Measurements from ENCODE around the gene STAT2.
"Not testable (repeated sequence)": the region's sequence is repeated elsewhere in the genome, so short reads cannot be mapped to it uniquely, and the experiment has no call there.

The STAT2 gene

GRCh38 chr12:56361487-56362129, 1.7 kb upstream of the STAT2 start:
- no peak for DNase-seq

- DNase-seq, result no peak
Measured at GRCh38 chr12:56358836-56359532, 923 bp downstream of the STAT2 start.

DNA sequence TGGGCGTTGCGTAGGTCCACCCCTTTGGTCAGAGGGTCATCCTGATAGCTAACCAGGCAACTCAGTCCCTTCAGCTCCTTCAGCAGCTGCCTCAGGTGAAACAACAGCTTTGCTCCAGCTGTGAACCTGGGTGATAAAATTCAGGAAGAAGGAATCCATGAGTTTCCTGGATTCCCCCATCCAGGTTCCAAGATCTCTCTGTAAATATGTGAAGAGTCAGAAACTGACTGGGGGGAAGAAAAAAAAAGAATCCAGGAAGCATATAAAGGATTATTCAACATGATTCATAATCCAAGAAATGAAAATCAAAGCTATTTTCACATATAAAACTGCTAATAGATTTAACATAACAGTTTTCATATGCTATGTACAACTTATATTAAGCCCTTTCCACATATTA, 8.6 kb downstream of the STAT2 start:
- DNase-seq, result no peak

DNA sequence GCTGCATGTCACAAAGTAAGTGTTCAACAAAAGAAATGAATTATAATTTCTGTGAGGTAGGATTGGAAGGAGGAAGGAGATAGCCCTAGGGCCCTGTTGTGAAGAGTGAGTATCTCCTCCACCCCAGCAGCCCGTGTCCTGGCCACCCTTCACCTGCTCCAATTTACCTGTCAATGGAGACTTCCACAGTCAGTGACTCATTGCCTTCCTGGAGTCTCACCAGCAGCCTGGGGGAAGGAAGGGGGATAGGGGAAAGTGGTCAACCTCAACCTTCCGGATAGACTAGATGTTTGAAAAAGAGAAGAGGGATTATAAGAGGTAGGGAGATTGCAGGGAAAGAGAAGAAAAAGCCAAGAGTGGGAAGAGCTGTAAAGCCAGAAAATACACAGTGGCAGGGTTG, 9.2 kb downstream of the STAT2 start:
- no peak for DNase-seq

DNA sequence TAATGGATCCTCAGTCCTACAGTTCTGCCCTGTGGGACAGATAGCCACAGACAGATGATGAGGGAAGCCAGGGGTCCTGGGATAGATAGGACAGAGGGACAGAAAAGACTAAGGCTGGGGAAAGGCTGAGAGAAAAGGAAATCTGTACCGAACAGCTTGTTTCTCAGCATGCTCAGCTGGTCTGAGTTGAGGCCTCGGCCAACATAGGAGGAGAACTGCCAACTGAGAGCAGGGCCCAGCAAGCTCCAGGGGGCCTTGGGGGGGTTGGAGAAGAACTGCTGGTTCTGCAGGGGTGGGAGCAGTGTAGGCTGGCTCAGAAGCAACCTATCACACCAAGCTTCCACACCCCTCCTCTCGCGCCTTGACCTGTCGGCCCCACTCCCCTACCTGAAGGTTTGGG, 11.1 kb downstream of the STAT2 start:
- DNase-seq, result no peak

DNA sequence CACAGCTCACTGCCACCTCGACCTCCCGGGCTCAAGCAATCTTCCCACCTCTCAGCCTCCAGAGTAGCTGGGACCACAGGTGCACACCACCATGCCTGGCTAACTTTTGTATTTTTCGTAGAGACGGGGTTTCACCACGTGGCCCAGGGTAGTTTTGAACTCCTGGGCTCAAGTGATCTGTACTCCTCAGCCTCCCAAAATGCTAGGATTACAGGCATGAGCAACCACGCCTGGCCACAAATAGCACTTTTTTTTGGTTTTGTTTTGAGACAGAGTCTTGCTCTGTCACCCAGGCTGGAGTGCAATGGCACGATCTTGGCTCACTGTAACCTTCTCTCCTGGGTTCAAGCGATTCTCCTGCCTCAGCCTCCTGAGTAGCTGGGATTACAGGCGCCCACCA, 12.7 kb downstream of the STAT2 start:
- not testable (repeated sequence) for DNase-seq

DNA sequence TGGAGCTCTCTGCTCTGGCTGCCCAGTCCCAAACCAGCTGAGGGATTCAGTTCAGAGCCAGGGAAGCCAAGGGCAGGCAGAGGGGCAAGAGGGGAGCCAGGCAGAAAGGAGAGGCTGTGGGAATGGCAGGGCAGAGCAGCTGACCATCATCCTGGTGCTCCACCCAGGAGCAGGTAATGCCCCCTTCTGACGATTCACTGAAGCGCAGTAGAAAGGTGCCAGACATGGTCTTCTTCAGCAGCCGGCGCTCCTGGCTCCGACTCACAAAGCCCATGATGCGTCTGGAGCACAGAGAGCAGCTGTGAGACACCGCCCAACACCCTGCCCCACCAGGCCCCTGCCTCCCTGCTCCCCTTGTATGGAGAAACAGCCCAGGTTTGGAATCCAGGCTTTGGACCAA, 13.2 kb downstream of the STAT2 start:
- no peak for DNase-seq

DNA sequence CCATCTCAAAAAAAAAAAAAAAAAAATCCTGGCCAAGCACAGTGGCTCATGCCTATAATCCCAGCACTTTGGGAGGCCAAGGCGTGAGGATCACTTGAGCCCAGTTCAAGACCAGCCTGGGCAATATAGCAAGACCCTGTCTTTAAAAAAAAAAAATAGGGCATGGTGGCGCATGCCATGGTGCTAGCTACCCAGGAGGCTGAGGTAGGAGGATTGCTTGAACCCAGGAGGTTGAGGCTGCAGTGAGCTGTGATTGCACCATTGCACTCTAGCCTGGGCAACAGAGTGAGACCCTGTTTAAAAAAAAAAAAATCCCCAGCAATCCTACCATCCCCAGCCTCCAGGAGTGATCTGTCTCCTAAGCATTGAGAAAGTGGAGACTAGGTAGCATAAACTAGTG, 17.6 kb downstream of the STAT2 start:
- not testable (repeated sequence) for DNase-seq

- DNase-seq, result no peak
Measured at GRCh38 chr12:56341616-56342015, 18.3 kb downstream of the STAT2 start.

- DNase-seq, result no peak
Measured at GRCh38 chr12:56339158-56339422, 20.8 kb downstream of the STAT2 start.

DNA sequence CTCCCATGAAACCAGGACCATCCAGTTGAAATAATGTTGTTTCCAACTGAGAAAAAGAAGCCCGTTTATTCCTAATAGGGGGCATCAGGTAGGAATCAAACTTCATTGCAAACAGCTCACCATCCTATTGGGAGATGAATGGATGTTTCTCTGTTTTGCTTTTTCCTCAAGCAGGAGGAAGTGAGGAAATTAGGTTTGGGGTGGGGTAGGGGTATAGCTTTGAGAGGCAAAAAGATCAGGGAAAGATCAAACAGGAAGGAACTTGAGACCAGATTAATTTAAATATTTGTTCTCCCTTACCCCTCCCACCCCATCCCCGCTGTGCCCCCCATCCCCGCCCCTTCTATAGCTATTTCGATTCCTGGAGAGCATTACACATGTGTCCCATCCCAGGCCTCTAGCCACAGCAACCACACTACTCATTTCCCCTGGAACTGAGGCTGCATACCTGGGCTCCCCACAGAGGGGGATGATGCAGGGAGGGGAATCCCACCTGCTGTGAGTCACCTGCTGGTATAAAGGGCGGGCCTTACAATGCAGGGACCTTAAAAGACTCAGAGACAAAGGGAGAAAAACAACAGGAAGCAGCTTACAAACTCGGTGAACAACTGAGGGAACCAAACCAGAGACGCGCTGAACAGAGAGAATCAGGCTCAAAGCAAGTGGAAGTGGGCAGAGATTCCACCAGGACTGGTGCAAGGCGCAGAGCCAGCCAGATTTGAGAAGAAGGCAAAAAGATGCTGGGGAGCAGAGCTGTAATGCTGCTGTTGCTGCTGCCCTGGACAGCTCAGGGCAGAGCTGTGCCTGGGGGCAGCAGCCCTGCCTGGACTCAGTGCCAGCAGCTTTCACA, 21.4 kb downstream of the STAT2 start, which contains the start of gene IL23A:
IL23A (plus strand) TSS at position 577 of the 850 bp plus-strand sequence; CDS start at position 738, 161 bp downstream.
- DNase-seq, result peak; percentile 73

DNA sequence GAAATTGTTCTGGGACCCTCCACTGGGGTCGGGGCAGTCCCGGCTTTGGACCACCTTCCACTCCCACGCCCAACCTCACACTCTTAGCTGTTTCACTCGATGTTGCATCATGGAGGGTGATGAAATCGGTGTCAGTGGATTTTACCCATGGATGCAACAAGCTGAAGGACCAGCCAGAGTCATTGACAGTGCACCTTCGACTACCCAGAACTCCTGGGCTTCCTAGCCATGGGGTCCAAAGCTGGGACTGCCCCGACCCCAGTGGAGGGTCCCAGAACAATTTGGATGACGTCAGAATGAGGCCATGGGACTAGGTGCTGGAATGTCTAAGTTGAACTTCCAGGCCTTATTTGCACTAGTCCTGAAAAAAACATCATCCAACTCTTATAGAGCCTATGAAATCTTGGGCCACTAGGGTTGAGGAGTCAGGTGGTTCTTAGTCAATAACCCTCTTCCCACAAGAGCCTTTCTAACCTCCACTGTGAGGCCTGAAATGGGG, 22.1 kb downstream of the STAT2 start:
- DNase-seq, result no peak

GRCh38 chr12:56336361-56337167, 23.3 kb downstream of the STAT2 start:
- no peak for DNase-seq

DNA sequence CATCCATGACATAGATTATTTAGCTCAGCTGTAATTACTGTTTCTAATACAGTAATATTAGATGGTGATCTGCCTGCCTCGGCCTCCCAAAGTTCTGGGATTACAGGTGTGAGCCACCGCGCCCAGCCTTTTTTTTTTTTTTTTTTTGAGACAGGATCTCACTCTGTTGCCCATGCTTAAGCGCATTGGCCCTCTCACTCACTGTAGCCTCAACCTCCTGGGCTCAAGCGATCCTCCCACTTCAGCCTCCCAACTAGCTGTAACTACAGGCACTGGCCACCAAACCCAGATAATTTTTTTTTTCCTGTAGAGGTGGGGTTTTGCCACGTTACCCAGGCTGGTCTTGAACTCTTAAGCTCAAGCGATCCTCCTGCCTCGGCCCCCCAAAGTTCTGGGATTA, 24.4 kb downstream of the STAT2 start:
- DNase-seq, result not testable (repeated sequence)

DNA sequence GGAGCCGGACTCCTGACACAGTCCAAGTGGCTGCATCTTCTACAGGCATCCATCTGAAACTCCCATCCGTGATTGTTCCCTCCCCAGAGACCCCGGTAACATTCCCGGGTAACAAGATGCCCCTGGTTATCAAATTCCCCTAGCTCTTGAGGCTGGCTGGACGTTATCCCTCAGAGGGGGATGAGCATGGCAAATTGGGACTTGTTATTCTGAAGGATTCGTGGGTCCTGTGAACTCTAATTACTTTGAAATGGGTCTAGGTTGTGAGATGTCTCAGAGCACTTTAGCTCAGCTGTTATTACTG, 25.5 kb downstream of the STAT2 start:
- no peak for DNase-seq

DNA sequence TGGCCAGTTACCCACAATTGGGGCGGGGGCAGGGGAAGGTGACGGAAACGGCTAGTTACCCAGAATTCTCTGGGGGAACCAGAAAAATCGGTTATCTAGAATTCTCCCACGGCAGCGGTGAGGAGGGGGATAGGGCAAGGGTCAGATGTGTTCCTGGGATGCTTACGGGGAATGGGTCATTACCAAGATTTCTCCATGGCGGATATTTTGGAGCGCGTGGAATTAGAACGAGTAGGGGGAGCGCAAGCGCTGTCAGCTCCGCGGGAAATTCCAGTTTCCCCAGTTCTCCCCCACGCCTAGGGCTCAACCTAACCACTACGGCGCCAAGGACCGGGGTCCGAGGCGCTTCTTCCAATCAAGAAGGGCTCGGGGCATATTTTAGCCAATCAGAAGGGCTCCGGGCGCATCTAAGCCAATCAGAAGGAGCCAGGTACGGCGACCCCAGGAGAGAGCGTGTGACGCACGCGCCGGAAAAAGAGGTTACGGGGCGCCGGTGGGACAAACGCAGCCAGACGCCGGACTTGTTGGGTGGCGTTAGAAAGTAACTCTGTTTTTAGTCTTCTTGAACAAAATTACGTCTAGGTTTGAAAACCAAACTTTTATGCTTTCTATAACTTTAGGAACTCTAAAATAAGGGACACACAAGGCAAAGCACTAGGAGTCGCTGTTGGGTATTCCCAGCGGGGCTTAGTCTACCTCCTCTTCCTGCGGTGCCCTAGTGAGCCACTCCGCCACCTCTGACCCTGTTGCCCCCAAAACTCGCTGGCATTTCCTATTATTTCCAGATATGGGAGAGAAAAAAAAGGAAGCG, 26.0 kb downstream of the STAT2 start, which contains the start of gene PAN2:
PAN2 (minus strand) TSS at position 322 of the 811 bp plus-strand sequence. CDS start 906 bp downstream, outside the sequence.
- DNase-seq, result peak; percentile 95

- DNase-seq, result no peak
Measured at GRCh38 chr12:56333197-56333678, 26.7 kb downstream of the STAT2 start.

DNA sequence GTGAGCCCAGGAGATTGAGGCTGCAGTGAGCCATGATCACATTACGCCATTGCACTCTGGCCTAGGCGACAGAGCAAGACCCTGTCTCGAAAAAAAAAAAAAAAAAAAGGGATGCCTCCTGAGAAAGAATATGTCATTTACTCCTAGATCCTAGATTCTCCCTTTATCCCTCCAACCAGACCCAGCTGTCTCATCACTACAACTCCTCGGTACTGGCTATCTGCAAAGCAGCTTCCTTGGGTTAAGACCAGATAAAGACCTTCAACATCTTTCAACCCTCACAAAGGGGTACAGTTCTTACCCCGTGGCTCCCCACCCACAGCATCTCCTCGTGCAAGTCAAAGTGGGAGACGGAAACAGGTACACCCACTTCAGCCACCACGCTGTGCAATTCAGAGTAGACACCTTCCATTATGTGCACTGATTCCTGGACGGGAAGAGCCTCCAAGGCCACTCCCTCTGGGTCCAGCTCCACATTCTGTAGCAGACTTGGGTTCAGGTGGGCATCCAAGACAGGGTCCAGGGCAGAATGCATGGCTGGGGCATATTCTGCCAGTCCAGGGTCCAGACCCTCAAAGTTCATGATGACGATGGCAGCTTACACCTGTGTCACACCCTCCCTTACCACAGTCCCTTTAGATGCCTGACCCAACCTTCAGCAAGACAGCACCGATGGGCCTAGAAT, 27.3 kb downstream of the STAT2 start:
- DNase-seq, result no peak

DNA sequence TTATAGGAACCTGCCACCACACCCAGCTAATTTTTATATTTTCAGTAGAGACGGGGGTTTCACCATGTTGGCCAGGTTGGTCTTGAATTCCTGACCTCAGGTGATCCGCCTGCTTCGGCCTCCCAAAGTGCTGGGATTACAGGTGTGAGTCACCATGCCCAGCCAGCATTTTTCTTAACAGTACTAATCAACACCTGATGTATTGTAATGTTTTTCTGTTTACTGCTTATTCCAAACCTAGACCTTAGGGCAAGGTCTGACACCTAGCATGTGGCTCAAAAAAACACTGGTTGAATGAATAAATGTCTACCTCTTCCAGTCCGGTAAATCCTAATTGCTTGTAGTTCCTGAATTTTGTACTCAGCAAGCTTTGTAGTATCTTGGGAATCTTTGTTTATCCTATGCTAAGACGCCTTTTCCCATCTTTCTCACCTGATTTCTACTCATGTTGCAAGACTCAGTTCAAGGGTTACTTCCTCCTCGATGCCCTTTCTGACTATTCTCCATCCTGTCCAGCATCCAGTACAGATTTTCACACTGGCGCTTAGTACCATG, 28.9 kb downstream of the STAT2 start:
- no peak for DNase-seq

DNA sequence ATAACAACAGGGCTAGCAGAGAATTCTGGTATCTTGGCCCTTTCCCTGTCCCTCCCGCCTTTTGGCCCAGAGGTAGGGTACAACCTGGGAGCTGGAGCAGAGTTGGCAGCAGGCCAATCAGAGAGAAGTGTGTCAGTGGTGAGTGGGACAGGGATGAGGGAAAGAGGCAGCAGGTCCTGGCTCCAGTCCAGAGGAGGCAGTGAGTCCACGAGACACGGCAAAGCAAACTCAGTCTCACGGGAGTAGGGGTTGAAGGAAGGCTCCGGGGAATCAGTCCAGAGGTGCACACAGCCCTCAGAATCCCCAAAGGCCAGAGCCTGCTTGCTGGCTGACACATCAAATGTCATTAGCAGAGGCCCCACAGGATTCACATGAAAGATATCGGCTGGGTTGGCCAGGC, 33.4 kb downstream of the STAT2 start:
- no peak for DNase-seq

DNA sequence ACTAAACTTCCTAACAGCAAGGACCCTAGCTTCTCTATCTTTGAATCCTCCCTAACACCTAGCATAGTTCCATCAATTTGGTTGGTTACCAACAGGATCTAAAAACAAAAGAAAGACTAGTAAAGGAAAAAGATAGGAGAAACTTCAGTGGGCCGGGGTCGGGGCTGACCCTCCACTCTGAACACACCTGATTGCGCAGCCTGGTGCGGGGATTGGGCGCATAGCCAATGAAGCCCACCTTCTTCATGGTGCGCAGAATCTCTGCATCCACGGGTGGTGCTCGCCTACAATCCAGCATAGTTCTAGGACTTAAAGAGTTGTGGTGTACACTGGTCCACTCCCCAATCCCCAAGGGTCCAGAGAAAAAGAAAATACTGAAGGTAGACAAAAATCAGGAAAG, 33.8 kb downstream of the STAT2 start:
- DNase-seq, result no peak
